CD4-positive, CD25-positive, alpha-beta regulatory T cell (primary cell): Measurements from ENCODE around the gene TTC7B. TPM values are rescaled to one million over a fixed set of nuclear protein-coding genes. Genes with fewer than 3 reads are reported as not detected.

Experiments
- ATAC-seq, 2 donors: fragments of 150-1000 bp; cut with Tn5 transposase; one replicate each; pipeline ENCODE4 v1.10.0; 2021; ENCODE audit warnings: low read depth in 2 of 2, moderate number of reproducible peaks in 2 of 2, moderate library complexity in 1 of 2
- DNase-seq, 3 donors: peaks; one replicate each; pipeline versions ENCODE4 v3.0.0 to v3.0.0-alpha.2; 2012 to 2022; ENCODE audit warnings: mixed read lengths in 1 of 3
- H3K27ac ChIP-seq: one replicate; pipeline ENCODE4 v1.7.0; 2013; ENCODE audit warnings: mild to moderate bottlenecking, low read length; ENCODE audit not compliant: insufficient read depth, poor library complexity, severe bottlenecking
- H3K27me3 ChIP-seq: one replicate; pipeline ENCODE4 v1.7.0; 2013; ENCODE audit warnings: low read length; ENCODE audit not compliant: control insufficient read depth, insufficient read depth
- H3K36me3 ChIP-seq: one replicate; pipeline ENCODE4 v1.7.0; 2013; ENCODE audit warnings: mild to moderate bottlenecking, low read length, moderate library complexity; ENCODE audit not compliant: control insufficient read depth, insufficient read depth
- H3K4me1 ChIP-seq: 2 replicates; pipeline ENCODE4 v1.7.0; 2013; ENCODE audit warnings: mild to moderate bottlenecking, low read length; ENCODE audit not compliant: insufficient read depth, control insufficient read depth, poor library complexity, severe bottlenecking
- H3K4me3 ChIP-seq: one replicate; pipeline ENCODE4 v1.7.0; 2013; ENCODE audit warnings: low read depth, mild to moderate bottlenecking, low read length, moderate library complexity
- H3K9me3 ChIP-seq, 2 experiments: 1 replicate in 1 of 2; 2 replicates in 1 of 2; pipeline ENCODE4 v1.7.0; 2013; ENCODE audit warnings: low read length in 2 of 2, mild to moderate bottlenecking in 1 of 2, moderate library complexity in 1 of 2; ENCODE audit not compliant: control insufficient read depth in 2 of 2
- H3K27ac Mint-ChIP-seq, 3 donors: one replicate each; pipeline ENCODE4 v1.8.0; 2020 to 2022; ENCODE audit warnings: mild to moderate bottlenecking in 3 of 3, mixed read lengths in 3 of 3, moderate library complexity in 2 of 3
- H3K27me3 Mint-ChIP-seq: one replicate; pipeline ENCODE4 v1.8.0; 2022; ENCODE audit warnings: mild to moderate bottlenecking, mixed read lengths
- H3K36me3 Mint-ChIP-seq: one replicate; pipeline ENCODE4 v1.8.0; 2020; ENCODE audit warnings: mixed read lengths
- H3K4me1 Mint-ChIP-seq, 4 donors: one replicate each; pipeline ENCODE4 v1.8.0; 2020 to 2022; ENCODE audit warnings: mixed read lengths in 4 of 4, mild to moderate bottlenecking in 1 of 4
- H3K4me3 Mint-ChIP-seq, 4 donors: one replicate each; pipeline ENCODE4 v1.8.0; 2020 to 2022; ENCODE audit warnings: mild to moderate bottlenecking in 4 of 4, mixed read lengths in 4 of 4, moderate library complexity in 3 of 4
- H3K9me3 Mint-ChIP-seq, 7 donors: one replicate each; pipeline ENCODE4 v1.8.0; 2020 to 2022; ENCODE audit warnings: mixed read lengths in 7 of 7, mild to moderate bottlenecking in 3 of 7, moderate library complexity in 2 of 7
- polyA plus RNA-seq, 4 donors: library from polyadenylated mRNA; unstranded; fragments of 300-500 nt; fragmentation: Illumina TruSeq; gene quantifications; one replicate each; pipeline ENCODE4 v1.2.3, GENCODE V29; 2021
- total RNA-seq: library from RNA; stranded (reverse); gene quantifications from one replicate; pipeline ENCODE4 v1.2.3, GENCODE V29; 2022

TTC7B gene
- total and polyA plus RNA-seq, 5 donors from 2014 or later = 0.88 to 7.8 (median 1.0) TPM

DNA sequence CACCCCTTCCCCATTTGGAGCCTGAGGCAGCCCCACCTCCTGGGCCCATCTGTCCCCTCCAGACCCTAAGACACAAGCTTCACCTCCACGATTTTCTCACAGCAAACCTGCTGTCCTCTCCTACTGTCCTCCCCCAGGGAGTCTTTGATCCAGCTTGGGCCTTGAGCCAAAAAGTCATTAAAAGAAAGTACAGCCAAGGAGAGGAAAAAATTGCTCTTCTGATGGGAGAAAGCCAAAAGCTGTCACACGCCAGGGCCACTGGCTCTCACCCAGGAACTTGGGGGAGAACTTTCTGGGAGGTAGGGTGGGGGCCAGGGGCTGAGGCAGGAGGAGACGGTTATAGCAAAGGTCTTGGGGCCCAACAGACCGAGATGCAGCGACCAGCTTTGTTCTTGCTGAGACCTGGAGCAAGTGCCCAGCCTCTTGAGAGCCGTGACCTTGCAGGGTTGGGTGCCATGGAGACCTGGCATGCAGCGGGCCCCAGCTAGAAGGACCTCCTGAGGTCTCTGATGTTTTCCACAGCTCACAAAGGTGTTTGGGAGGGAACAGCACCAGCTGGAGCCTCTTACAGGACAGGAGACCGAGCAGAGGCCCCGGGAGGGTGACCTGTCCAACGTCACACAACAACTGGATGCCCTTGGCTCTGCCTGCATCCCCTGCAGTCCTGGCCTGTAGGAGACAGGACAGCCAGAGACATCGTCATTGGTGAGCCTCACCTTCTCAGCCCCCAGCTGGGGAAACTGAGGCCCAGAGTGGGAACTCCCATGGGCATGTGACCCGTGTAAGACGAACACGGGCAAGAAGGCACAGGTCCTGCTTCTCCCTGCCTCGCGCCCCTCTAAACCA is 294.9 kb downstream of the TTC7B start:
- Histone ChIP-seq H3K36me3 (no peaks in the 10 kb centered on the region), H3K27me3 (no peaks in the 10 kb centered on the region), H3K27ac (no peak overlapping the region), H3K9me3 (no peaks in the 10 kb centered on the region), H3K4me1 (no peaks in the 10 kb centered on the region), H3K4me3 (no peak overlapping the region)
- Mint-ChIP-seq H3K4me3 (no peak overlapping the region), H3K27me3 (peaks cover 4% of the 10 kb centered on the region), H3K9me3 (peaks cover 0 to 4% (median 0%) of the 10 kb centered on the region in 7 donors), H3K4me1 (no peaks in the 10 kb centered on the region), H3K27ac (no peak overlapping the region), H3K36me3 (no peaks in the 10 kb centered on the region)
- ATAC-seq (no peak), DNase-seq (no peak)

DNA sequence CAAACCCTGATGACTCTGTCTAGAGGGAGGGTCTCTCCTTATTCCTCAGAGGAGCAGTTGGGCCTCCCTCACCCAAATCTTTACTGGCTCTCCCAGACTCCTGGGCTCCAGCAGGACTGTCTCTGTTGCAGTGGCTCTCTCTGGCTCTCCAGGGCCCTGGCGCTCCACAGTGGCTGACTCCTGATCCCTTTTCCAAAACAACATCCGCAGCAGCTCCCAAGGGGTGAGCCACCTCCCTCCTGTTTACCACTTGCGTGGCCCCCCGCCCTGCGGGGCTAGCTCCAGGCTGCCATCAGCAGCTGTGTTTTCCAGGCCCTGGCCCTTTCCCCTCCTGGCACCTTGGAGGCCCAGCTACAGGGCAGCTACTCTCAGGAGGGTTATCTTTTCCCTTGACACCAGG is 295.9 kb downstream of the TTC7B start:
- peaks cover 0 to 2% (median 0%) of the 10 kb centered on the region in 7 donors for H3K9me3 Mint-ChIP-seq
- ATAC-seq = no peak
- no peaks in the 10 kb centered on the region for H3K36me3 Mint-ChIP-seq

DNA sequence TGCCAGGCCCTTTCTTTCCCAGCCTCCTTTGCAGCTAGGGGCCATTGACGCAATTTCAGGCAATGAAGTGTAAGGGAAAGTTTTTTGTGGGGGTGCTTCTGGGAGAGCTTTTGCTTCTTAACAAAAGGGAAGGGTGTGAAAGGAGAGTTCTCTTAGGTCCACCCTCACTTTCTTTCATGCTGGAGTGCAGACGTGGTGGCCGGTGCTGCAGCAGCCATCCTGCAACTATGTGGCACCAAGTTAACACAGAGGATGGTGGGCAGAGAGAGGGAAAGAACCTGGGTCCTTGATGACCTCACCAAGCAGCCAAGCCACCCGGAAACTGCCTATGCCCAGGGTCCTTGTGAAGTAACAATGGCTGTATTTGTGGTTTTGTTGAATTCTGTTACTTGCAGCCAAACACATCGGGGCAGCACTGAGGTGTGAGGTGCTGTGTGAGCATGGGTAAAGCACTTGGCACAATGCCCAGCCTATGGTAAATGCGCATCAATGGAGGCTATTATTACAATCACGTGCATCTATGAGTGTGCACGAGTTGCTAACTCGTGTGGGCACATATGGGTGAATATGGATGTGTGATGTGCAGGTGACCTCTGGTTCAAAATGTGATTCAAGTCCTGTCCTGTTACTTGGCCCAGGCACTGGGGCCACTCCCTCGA is 296.8 kb downstream of the TTC7B start:
- ATAC-seq = no peak
- Mint-ChIP-seq H3K4me3 (no peak overlapping the region), H3K27ac (no peak overlapping the region), H3K27me3 (peaks cover 4% of the 10 kb centered on the region), H3K9me3 (no peaks in the 10 kb centered on the region), H3K4me1 (no peaks in the 10 kb centered on the region), H3K36me3 (no peaks in the 10 kb centered on the region)
- no peak overlapping the region for H3K27ac ChIP-seq
- no peaks in the 10 kb centered on the region for H3K36me3 ChIP-seq
- no peaks in the 10 kb centered on the region for H3K9me3 ChIP-seq
- no peaks in the 10 kb centered on the region for H3K4me1 ChIP-seq
- no peak overlapping the region for H3K4me3 ChIP-seq
- no peak for DNase-seq
- H3K27me3 ChIP-seq = no peaks in the 10 kb centered on the region

More for the DNA sequence above, 295.9 kb downstream of the TTC7B start:
- Mint-ChIP-seq H3K27me3 (peaks cover 4% of the 10 kb centered on the region), H3K27ac (no peak overlapping the region), H3K4me1 (no peaks in the 10 kb centered on the region), H3K4me3 (no peak overlapping the region)
- H3K36me3 ChIP-seq = no peaks in the 10 kb centered on the region
- H3K27me3 ChIP-seq = no peaks in the 10 kb centered on the region
- no peaks in the 10 kb centered on the region for H3K4me1 ChIP-seq
- no peak overlapping the region for H3K4me3 ChIP-seq
- no peak overlapping the region for H3K27ac ChIP-seq
- H3K9me3 ChIP-seq = no peaks in the 10 kb centered on the region
- DNase-seq = no peak

DNA sequence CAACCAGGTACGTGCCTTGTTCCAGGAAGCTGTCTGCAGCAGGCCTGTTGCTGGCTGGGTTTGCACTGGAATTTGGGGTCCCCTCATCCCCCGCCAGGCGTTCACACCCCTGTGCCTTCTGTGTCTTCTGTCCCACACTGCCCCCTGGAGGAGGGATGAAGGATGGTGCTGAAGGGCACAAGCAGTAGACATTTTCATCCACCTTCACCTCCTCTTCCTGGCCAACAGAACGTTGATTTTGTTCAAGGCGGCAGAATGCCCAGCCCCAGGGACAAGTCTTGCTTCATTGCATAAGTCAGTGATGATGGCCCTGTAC is 297.3 kb downstream of the TTC7B start:
- no peak overlapping the region for H3K27ac ChIP-seq
- no peak overlapping the region for H3K4me3 ChIP-seq
- no peaks in the 10 kb centered on the region for H3K9me3 ChIP-seq
- H3K27me3 ChIP-seq = no peaks in the 10 kb centered on the region
- no peaks in the 10 kb centered on the region for H3K36me3 ChIP-seq
- H3K36me3 Mint-ChIP-seq = no peaks in the 10 kb centered on the region
- no peak overlapping the region for H3K27ac Mint-ChIP-seq
- no peaks in the 10 kb centered on the region for H3K9me3 Mint-ChIP-seq
- H3K4me3 Mint-ChIP-seq = no peak overlapping the region
- no peaks in the 10 kb centered on the region for H3K4me1 ChIP-seq
- H3K4me1 Mint-ChIP-seq = no peaks in the 10 kb centered on the region
- DNase-seq (peak; percentile 10 to 53 (median 38)), ATAC-seq (peak in 1 of 2 donors; percentile 44)
- H3K27me3 Mint-ChIP-seq = peaks cover 7% of the 10 kb centered on the region

DNA sequence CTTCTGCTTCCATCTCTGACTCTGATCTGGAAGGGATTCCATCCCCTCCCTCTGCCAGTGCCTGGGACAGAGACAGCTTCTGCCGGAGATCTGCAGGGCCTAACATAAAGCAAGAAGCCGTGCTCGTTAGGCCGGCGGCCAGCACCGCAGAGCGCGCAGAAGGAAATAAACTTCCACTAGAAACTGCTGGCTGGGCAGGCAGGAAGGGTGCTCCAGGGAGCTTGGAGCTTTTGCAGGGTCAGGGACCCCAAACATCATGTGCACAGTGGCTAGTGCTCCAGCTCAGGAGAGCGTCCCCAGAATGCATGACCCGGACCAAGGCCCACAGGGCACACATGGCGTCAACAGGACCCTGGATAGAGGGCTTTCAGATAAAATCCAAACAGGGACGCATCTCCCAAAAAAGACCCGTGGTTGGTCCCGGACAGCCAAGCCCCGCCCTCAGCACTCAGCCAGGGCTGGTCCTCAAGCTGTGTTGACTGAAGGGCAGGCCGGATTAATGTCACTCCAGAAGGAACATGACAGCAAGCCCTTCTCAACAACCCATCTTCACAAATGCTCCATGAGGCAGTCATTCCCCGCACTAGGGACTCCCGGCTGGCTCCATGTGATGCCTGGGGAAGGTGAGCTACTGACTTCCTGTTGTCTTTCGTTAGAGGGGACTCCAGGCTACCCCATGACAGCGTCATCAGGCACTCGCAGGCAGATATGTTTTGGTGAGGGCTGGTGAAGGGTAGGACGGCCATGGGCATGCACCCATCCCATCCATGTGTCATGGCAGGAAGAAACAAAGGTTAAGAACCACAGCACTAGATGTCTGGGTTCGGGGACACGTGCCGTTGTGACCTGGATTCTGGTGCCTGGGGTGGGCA is 297.9 kb downstream of the TTC7B start:
- Mint-ChIP-seq H3K27ac (no peak overlapping the region), H3K36me3 (no peaks in the 10 kb centered on the region)

DNA sequence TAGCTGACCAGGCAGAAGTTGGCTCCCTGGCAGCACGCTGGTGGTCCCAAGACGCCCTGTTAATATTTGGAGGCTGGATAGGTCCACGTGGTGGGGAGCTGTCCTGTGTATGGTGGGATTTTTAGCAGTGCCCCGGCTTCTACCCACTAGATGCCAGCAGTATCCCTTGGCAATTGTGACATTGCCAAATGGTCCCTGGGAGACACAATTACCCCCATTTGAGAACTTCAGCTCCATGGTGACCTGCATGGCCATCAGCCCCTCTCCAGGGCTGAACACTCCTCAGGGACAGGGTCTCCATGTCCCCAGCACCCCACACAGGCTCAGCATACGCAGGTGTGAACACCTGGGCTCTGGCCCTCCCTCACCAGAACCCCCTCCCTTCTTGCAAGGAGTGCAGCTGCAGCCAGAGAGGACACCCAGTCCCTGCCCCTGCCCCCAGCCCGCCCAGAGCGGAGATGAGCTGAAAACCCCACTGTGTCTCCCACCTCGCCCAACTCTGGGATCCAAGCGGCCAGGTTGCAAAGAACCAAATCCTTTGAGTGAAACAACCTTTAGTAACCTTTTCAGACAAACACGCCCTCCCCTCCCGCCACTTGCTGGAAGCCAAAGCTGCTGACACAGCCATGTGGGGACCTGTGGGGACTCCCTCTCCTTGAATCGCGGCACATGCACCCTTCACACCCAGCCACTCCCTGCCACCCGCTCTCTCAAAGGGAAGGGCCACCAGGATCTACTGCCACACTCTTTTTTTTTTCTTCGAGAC is 299.0 kb downstream of the TTC7B start:
- H3K4me1 Mint-ChIP-seq = no peaks in the 10 kb centered on the region
- no peak overlapping the region for H3K27ac Mint-ChIP-seq
- H3K4me3 ChIP-seq = no peak overlapping the region
- H3K36me3 Mint-ChIP-seq = no peaks in the 10 kb centered on the region
- no peaks in the 10 kb centered on the region for H3K9me3 ChIP-seq
- no peaks in the 10 kb centered on the region for H3K9me3 Mint-ChIP-seq
- H3K4me3 Mint-ChIP-seq = no peak overlapping the region
- peaks cover 9% of the 10 kb centered on the region for H3K27me3 Mint-ChIP-seq
- no peaks in the 10 kb centered on the region for H3K27me3 ChIP-seq
- ATAC-seq (no peak), DNase-seq (no peak)
- H3K27ac ChIP-seq = no peak overlapping the region
- no peaks in the 10 kb centered on the region for H3K4me1 ChIP-seq
- H3K36me3 ChIP-seq = no peaks in the 10 kb centered on the region

More for the DNA sequence above, 297.9 kb downstream of the TTC7B start:
- Mint-ChIP-seq H3K9me3 (no peaks in the 10 kb centered on the region), H3K4me1 (no peaks in the 10 kb centered on the region), H3K4me3 (peak overlapping the region in 1 of 4 donors; percentile 17), H3K27me3 (peaks cover 9% of the 10 kb centered on the region)
- H3K9me3 ChIP-seq = no peaks in the 10 kb centered on the region
- no peaks in the 10 kb centered on the region for H3K4me1 ChIP-seq
- ATAC-seq (no peak), DNase-seq (no peak)
- no peak overlapping the region for H3K27ac ChIP-seq
- no peaks in the 10 kb centered on the region for H3K27me3 ChIP-seq
- H3K4me3 ChIP-seq = no peak overlapping the region
- no peaks in the 10 kb centered on the region for H3K36me3 ChIP-seq

DNA sequence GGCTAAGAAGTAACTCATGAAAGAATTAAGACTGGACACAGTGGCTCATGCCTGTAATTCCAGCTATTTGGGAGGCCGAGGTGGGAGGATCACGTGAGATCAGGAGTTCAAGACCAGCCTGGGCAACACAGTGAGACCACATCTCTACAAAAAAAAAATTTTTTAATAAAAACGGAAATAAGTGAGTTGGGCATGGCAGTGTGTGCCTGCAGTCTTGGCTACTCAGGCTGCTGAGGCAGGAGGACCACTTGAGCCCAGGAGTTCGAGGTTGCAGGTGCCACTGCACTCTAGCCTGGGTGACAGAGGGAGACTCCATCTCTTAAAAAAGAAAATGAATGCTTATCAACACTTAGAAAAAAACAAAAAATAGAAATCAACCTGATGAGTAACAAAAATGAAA is 301.7 kb downstream of the TTC7B start:
- no peak for ATAC-seq
- no peaks in the 10 kb centered on the region for H3K36me3 Mint-ChIP-seq

More for the DNA sequence above, 301.7 kb downstream of the TTC7B start:
- Histone ChIP-seq H3K9me3 (no peaks in the 10 kb centered on the region), H3K4me1 (no peaks in the 10 kb centered on the region), H3K4me3 (no peak overlapping the region), H3K27ac (no peak overlapping the region), H3K27me3 (no peaks in the 10 kb centered on the region), H3K36me3 (no peaks in the 10 kb centered on the region)
- no peak for DNase-seq
- Mint-ChIP-seq H3K9me3 (no peaks in the 10 kb centered on the region), H3K27ac (no peak overlapping the region), H3K4me1 (no peaks in the 10 kb centered on the region), H3K27me3 (peaks cover 9% of the 10 kb centered on the region), H3K4me3 (no peak overlapping the region)
